ENCODE data around the gene PLEKHG4B.

The PLEKHG4B gene

DNA sequence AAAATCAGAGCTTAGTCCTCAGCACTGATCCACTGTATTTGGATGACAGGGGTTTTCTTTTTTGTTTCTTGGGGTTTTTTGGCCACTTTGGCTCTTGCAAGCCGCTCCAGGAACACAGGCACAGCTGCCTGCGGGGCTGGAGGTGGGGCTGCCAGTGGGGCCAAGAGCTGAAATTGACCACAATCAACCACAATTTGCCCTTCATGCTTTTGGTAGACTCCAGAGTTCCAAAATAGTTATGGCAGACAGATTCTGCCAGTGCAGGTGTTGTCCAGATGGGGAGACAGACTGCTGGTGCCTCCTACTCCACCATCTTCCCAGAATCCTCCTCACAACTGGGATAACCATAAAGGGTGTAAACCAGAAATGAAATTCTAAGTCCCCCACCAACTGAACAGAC, 36.5 kb downstream of the PLEKHG4B start:
- no peak for FAIRE-seq
- no peak for DNase-seq (ENCODE audit: insufficient read length, low spot score)

GRCh38 chr5:129148-129547, 37.2 kb downstream of the PLEKHG4B start:
- FAIRE-seq, result no peak

GRCh38 chr5:129820-130219, 37.9 kb downstream of the PLEKHG4B start:
- FAIRE-seq, result no peak
- no peak for DNase-seq (ENCODE audit: insufficient read length, low spot score)

More at GRCh38 chr5:129148-129547, 37.2 kb downstream of the PLEKHG4B start:
- DNase-seq (ENCODE audit: insufficient read length, low spot score), result no peak

DNA sequence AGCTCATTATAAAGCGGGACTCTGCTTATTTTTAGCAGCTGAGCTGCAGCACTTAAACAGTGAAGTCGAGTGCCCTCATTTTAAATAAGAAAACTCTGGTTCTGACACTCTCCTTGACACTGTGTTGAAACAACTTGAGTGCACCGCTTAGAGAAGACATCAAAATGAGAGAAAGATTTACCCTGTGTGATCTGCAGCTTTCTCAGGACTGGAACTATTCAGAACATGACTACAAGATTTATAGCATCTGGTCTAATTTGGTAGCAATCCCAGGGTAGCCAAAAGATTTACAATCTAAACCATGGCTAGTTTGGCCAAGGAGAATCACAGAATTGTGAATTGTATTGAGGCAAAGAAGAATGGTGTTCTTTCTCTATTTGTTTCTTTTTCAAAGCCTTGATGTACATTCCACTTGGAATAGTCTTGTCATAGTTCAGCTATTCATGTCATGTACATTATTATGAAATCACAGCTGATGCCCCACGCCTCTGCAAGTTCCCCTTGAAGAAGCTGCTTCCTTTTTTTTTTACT, 38.7 kb downstream of the PLEKHG4B start:
- DNase-seq (ENCODE audit: insufficient read length, low spot score) (no peak), FAIRE-seq (no peak)

DNA sequence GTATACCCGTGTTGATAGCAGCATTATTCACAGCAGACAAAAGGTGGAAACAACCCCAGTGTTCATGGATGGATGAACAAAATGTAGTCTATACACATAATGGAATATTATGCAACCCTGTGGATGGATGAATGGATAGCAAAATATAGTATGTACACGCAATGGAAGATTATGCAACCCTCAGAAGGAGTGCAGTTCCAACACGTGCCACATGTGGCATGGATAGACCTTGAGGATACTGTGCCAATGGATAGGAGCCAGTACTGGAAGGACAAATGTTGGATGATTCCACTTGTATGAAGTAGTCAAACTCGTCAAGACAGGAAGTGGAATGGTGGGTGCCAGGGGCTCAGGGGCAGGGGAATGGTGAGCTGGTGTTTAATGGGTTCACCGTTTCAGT, 44.9 kb downstream of the PLEKHG4B start:
- DNase-seq (ENCODE audit: insufficient read length, low spot score) (no peak), FAIRE-seq (no peak)

DNA sequence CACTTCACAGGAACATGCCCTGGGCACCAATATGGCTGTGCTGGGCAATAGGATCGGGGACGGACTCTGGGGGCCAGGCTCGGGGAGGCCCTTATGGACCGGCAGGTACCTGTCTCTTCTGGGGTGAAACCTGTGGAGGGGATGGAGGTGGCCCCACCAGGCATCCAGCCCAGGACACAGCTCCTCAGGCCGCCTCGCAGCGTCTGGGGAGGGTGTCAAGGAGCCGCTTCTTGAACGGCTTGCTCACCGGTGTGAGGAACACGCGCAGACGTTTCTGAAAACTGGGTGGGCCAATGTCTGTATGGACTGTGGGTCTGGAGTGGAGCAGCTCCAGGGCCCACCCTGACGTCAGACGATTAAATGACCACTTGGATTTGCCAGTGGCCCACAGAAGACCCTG, 45.8 kb downstream of the PLEKHG4B start:
- DNase-seq (ENCODE audit: insufficient read length, low spot score) (no peak), FAIRE-seq (no peak)

GRCh38 chr5:138936-139335, 47.0 kb downstream of the PLEKHG4B start:
- FAIRE-seq (no peak), DNase-seq (ENCODE audit: insufficient read length, low spot score) (no peak)

GRCh38 chr5:139579-140442, 47.8 kb downstream of the PLEKHG4B start:
- FAIRE-seq (no peak), DNase-seq (ENCODE audit: insufficient read length, low spot score) (no peak)

DNA sequence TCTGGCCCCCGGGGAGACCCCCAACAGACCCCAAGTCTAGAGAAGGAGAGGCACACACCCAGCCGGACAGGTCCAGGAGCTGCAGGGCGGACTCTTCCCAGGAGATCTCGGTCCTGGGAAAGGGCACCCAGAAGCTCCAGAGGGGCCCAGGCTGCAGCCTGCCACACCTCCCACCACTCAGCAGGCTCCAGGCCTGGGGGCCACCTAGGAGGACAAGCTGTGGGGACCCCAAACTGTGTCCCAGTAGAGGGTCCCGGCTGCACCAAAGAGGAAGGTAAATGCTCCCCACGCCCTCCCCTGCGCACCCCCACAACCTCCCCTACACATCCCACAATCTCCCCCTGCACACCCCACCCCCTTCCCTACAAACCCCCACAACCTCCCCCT, 48.5 kb downstream of the PLEKHG4B start:
- FAIRE-seq (no peak), DNase-seq (ENCODE audit: insufficient read length, low spot score) (no peak)

DNA sequence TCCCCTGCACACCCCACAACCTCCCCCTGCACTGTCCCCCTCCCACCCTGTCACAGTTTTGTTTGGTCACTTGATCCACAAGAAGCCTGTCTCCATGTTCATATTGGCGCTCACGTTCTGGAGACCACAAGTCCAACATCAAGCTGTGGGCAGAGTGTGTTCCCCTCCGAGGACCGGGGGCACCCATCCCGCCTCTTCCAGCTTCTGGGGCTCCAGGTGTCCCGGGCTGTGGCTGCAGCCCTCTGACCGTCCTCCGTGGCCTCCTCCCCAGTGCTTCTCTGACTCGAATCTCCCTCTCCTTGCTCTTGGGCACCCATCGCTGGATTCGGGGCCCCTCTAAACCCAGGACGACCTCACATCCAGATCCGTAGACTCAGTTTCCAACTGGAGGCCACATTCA, 49.2 kb downstream of the PLEKHG4B start:
- FAIRE-seq (no peak), DNase-seq (ENCODE audit: insufficient read length, low spot score) (no peak)

GRCh38 chr5:141761-142160, 49.8 kb downstream of the PLEKHG4B start:
- FAIRE-seq, result no peak

GRCh38 chr5:142246-142810, 50.4 kb downstream of the PLEKHG4B start:
- DNase-seq (ENCODE audit: insufficient read length, low spot score) (no peak), FAIRE-seq (no peak)

More at GRCh38 chr5:141761-142160, 49.8 kb downstream of the PLEKHG4B start:
- DNase-seq (ENCODE audit: insufficient read length, low spot score), result no peak

GRCh38 chr5:143041-143440, 51.1 kb downstream of the PLEKHG4B start:
- FAIRE-seq (no peak), DNase-seq (ENCODE audit: insufficient read length, low spot score) (no peak)

DNA sequence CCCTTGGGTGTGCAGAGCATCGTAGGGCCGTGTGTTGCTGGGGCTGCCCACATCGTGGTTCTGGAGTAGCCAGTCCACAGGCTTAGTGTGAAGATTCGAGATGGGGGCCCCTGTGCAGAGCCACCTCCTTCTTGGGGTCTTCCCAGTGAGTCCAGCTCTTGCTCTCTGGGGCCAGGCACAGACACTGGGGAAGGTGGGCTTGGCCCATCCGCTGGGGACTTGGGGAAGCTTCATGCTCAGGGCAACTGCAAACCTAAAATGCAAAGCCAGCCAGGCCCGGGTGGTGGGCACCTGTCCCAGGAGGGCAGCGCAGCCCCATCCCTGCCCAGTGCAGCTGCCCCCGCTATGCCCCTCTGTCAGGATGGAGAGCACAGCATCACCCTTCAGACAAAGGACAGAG, 53.0 kb downstream of the PLEKHG4B start:
- no peak for FAIRE-seq
- DNase-seq (ENCODE audit: insufficient read length, low spot score), result no peak

GRCh38 chr5:145585-146323, 53.8 kb downstream of the PLEKHG4B start:
- DNase-seq (ENCODE audit: insufficient read length, low spot score) (no peak), FAIRE-seq (no peak)

GRCh38 chr5:147751-148150, 55.8 kb downstream of the PLEKHG4B start:
- DNase-seq (ENCODE audit: insufficient read length, low spot score) (no peak), FAIRE-seq (no peak)

DNA sequence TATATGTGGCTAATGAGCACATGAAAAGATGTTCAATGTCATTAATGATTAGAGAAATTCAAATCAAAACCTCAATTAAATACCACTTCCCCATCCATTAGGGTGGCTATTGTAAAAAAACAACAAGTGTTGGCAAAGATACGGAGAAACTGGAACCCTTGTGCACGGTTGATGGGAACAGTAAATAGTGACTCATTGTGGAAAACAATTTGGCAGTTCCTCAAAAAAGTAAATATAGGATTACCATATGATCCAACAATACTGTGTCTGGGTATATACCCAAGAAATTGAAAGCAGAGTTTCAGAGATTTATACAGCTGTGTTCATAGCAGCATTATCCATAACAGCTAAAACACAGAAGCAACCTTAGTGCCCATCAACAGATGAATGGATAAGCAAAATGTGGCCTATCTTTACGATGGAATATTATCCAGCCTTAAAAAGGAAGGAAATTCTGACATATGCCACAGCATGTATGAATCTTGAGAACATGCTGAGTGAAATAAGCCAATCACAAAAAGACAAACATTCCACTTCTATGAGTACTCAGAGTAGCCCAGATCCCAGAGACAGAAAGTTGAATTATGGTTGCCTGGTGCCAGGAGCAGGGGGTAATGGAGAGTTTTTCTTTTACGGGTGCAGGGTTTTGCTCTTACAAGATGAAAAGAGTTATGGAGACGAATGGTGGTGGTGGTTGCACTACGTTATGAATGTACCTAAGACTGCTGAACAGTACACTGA, 57.9 kb downstream of the PLEKHG4B start:
- no peak for DNase-seq (ENCODE audit: insufficient read length, low spot score)
- FAIRE-seq, result no peak

DNA sequence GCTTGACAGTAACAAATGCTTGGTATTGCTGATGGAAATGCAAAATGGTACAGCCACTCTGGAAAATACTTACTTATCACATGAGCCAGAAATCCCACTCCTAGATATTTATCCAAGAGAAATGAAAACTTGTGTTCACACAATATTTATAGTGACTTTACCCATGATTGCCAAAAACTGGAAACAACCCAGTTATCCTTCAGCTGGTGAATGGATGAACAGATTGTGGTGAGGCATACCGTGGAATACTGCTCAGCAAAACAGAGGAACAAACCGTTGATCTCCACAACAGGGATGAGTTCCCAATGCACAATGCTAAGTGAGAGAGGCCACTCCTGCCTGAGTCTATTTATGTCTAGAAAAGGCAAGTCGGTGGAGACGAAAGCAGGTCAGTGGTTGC, 58.8 kb downstream of the PLEKHG4B start:
- no peak for FAIRE-seq
- no peak for DNase-seq (ENCODE audit: insufficient read length, low spot score)

DNA sequence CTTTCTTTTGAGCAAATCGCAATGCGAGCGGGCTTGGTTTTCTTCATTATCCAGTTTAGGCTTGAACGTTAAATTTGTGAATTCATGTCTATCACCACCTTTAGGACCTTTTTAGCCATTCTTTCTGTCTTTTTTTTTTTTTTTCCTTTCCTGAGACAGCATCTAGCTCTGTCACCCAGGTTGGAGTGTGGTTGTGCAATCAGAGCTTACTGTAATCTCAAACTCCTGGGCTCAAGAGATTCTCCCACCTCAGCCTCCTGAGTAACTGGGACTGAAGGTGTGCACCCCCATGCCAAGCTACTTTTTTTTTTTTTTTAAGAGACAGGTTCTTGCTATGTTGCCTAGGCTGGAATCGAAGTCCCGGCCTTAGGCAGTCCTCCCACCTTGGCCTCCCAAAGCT, 60.1 kb downstream of the PLEKHG4B start:
- no peak for FAIRE-seq
- DNase-seq (ENCODE audit: insufficient read length, low spot score), result no peak

GRCh38 chr5:153256-153655, 61.3 kb downstream of the PLEKHG4B start:
- no peak for DNase-seq (ENCODE audit: insufficient read length, low spot score)
- FAIRE-seq, result no peak

- FAIRE-seq (no peak), DNase-seq (ENCODE audit: insufficient read length, low spot score) (no peak)
These were observed 62.3 kb downstream of the PLEKHG4B start for GRCh38 chr5:154236-154635.

All from GM19239 (cell line).